Activated CD8-positive, alpha-beta memory T cell treated with anti-CD3 and anti-CD28 coated beads for 36 hours (primary cell): ENCODE data around the gene POLE3. TPM values are rescaled to one million over a fixed set of nuclear protein-coding genes. Genes with fewer than 3 reads are reported as not detected.

Source experiments
- CTCF ChIA-PET: fragments of 350-600 bp; sonication (Branson Sonifier 250); formaldehyde crosslinking; loops from one replicate; lab custom pipeline; 2021; ENCODE audit warnings: antibody characterized with exemption; lab: Charles Lee
- POLR2A ChIA-PET: fragments of 350-600 bp; sonication (Branson Sonifier 250); formaldehyde crosslinking; loops from one replicate; lab custom pipeline; 2021; ENCODE audit warnings: antibody characterized with exemption; lab: Charles Lee
- total RNA-seq, 2 experiments: library from RNA; stranded (reverse); gene quantifications; one replicate each; pipeline ENCODE4 v1.2.3, GENCODE V29; 2021

The POLE3 gene
- total RNA-seq, 2 experiments from 2014 or later = 83.4 to 87.1 TPM

- CTCF ChIA-PET = interaction anchor here (0.8 to 2.6 kb wide), 9 partner anchors 8 to 880 kb away, joined by 3 to 18 read pairs (median 4); partner anchors contain the start of genes ALAD, CDC26, FKBP15 and PRPF4
- POLR2A ChIA-PET = interaction anchor here (0.7 to 2.0 kb wide), 8 partner anchors 9 to 245 kb away, joined by 3 to 14 read pairs (median 4); partner anchors contain the start of genes ALAD, CDC26, HDHD3 and PRPF4
Observed at GRCh38 chr9:113409883-113410206, 630 bp downstream of the POLE3 start.

- ChIA-PET CTCF (interaction anchor here (0.8 to 2.6 kb wide), 6 partner anchors 8 to 879 kb away, joined by 3 to 18 read pairs (median 6); partner anchors contain the start of genes ALAD, CDC26 and PRPF4), POLR2A (interaction anchor here (1.0 to 2.0 kb wide), 6 partner anchors 8 to 134 kb away, joined by 3 to 14 read pairs (median 5); partner anchors contain the start of genes ALAD, CDC26, HDHD3 and PRPF4)
Observed at GRCh38 chr9:113409481-113409880, 994 bp downstream of the POLE3 start.

GRCh38 chr9:113406873-113407511, 3.5 kb downstream of the POLE3 start:
- ChIA-PET CTCF (interaction anchor here (0.8 to 1.5 kb wide), 3 partner anchors 51 to 133 kb away, joined by 3 to 4 read pairs (median 3); no protein-coding TSS in a partner anchor), POLR2A (interaction anchor here (1.7 kb wide), 1 partner anchor 132 kb away, joined by 6 read pairs; the partner anchor contains the start of genes CDC26 and PRPF4)

- CTCF ChIA-PET = interaction anchor here (0.8 to 1.5 kb wide), 4 partner anchors 15 to 132 kb away, joined by 3 to 4 read pairs (median 3); no protein-coding TSS in a partner anchor
- POLR2A ChIA-PET = interaction anchor here (1.7 kb wide), 1 partner anchor 131 kb away, joined by 6 read pairs; the partner anchor contains the start of genes CDC26 and PRPF4
Observed at GRCh38 chr9:113406353-113406752, 4.1 kb downstream of the POLE3 start.

DNA sequence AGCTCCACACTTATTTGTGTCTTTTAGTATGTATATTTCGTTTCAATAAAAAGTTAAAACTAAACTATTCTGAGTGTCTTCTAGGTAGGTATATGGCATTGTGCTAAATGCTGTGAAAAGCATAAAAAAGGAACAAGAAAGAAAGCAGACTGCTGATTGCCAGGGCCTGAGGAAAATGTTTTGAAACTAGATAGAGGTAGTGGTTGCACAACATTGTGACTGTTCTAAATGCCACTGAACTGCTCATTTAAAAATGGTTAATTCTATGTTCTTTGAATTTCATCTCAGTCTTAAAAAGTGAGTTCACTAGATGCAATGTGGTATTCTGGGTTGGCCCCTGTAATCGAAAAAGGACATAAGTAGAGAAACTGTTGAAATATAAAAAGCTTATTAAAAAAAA, 6.8 kb downstream of the POLE3 start:
- CTCF ChIA-PET = interaction anchor here (0.6 to 2.5 kb wide), 7 partner anchors 43 to 1101 kb away, joined by 3 to 11 read pairs (median 4); no protein-coding TSS in a partner anchor
- POLR2A ChIA-PET = interaction anchor here (0.7 kb wide), 1 partner anchor 193 kb away, joined by 9 read pairs; no protein-coding TSS in a partner anchor

- ChIA-PET POLR2A (interaction anchor here (0.7 to 1.4 kb wide), 3 partner anchors 9 to 126 kb away, joined by 3 to 8 read pairs (median 6); partner anchors contain the start of genes C9orf43, CDC26, POLE3 and PRPF4), CTCF (interaction anchor here (0.6 to 2.6 kb wide), 14 partner anchors 9 to 260 kb away, joined by 3 to 18 read pairs (median 4); partner anchors contain the start of genes C9orf43, CDC26, POLE3 and PRPF4)
Observed at GRCh38 chr9:113401027-113401792, 9.3 kb downstream of the POLE3 start, which contains the start of gene ALAD. ALAD (minus strand) TSS chr9:113401284; CDS start chr9:113393559, 7,725 bp downstream.

- POLR2A ChIA-PET = interaction anchor here (0.5 kb wide), 1 partner anchor 106 kb away, joined by 3 read pairs; no protein-coding TSS in a partner anchor
- CTCF ChIA-PET = interaction anchor here (1.0 kb wide), 1 partner anchor 60 kb away, joined by 3 read pairs; the partner anchor contains the start of gene WDR31
Observed at GRCh38 chr9:113399646-113400200, 10.8 kb downstream of the POLE3 start.

GRCh38 chr9:113398796-113399195, 11.7 kb downstream of the POLE3 start:
- POLR2A ChIA-PET = no interaction called here
- CTCF ChIA-PET = interaction anchor here (1.0 kb wide), 1 partner anchor 59 kb away, joined by 3 read pairs; the partner anchor contains the start of gene WDR31

DNA sequence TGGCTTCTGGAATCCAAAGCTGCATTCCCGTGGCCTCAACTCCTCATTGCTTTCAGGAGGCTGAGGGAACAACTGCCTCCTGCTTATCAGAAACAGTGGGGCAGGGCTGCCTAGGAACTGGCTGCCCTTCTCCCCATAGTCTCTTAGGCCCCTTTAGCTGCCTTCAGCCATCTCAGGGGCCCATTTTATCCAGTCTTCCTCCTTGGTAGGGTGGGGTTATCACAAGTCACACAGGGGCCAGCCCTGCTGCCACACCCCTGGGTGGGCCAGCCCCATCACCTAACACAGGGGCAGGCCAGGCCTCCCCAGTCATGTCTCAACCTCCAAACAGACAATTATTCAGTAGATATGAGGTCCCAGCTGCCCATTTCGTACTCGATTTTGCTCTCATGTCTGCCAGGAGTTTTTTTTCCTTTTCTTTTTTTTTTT, 13.3 kb downstream of the POLE3 start:
- ChIA-PET CTCF (interaction anchor here (0.8 to 1.2 kb wide), 2 partner anchors 8 to 261 kb away, joined by 3 to 4 read pairs; no protein-coding TSS in a partner anchor), POLR2A (no interaction called here)

DNA sequence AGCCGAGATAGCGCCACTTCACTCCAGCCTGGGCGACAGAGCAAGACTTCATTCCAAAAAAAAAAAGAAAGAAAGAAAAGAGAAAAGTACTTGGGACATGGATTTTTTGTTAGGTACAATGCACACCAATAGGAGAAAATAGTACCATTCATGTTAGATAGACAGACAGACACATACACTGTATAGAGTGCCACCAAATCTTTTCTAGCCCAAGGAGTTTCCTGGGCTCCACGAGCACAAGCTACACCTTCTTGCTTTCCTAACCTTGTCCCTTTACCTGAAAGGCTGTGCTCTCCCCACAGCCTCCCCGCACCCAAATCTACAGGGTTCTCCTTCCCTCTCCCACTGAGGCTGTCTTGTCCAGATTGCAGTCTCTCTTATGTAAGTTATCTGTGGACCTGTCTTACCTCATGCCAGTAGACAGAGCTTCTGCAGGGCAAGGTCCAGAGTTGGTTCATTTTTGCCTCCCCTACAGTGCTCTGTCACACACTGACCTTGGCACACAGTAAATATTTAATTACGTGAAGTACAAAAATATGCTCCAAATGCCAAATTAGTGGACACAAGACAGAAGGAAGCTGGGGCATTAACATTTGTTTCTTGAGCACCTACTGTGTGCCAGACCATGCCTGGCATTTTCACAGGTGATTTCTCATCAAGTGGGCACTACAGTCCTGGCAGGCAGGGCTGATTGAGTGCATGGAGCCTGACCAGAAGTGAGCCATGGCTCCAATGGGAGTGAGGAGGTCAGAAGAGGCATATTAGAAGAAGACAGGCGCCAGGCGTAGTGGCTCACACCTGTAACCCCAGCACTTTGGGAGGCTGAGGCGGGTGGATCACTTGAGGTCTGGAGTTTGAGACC, 15.2 kb downstream of the POLE3 start:
- POLR2A ChIA-PET = no interaction called here
- CTCF ChIA-PET = interaction anchor here (0.6 kb wide), 1 partner anchor 1969 kb away, joined by 4 read pairs; no protein-coding TSS in a partner anchor

DNA sequence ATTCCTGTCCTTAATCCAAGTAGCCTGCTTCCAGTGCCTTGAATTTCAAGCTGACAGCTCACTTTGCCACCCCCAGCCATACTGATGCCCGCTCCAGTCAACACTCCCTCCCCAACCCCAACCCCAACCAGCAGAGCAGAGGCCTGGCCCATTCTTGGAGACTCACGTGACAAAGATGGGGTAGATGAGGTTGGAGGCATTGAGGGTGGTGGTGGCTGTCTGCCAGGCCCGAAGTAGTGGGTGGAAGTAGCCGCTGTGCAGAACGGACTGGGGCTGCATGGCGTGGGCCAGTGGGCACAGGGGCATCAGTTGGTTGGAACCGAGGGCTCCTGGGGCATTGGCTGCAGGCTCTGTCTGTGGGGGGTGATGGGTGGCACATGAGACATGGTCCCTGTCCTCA, 17.2 kb downstream of the POLE3 start:
- ChIA-PET CTCF (no interaction called here), POLR2A (no interaction called here)

- ChIA-PET POLR2A (no interaction called here), CTCF (interaction anchor here (0.8 kb wide), 1 partner anchor 14 kb away, joined by 3 read pairs; no protein-coding TSS in a partner anchor)
Observed at GRCh38 chr9:113391917-113392316, 18.6 kb downstream of the POLE3 start.

- ChIA-PET CTCF (no interaction called here), POLR2A (no interaction called here)
Observed at GRCh38 chr9:113390192-113390960, 20.1 kb downstream of the POLE3 start.

- POLR2A ChIA-PET = no interaction called here
- CTCF ChIA-PET = no interaction called here
Observed at GRCh38 chr9:113389451-113389850, 21.0 kb downstream of the POLE3 start.

DNA sequence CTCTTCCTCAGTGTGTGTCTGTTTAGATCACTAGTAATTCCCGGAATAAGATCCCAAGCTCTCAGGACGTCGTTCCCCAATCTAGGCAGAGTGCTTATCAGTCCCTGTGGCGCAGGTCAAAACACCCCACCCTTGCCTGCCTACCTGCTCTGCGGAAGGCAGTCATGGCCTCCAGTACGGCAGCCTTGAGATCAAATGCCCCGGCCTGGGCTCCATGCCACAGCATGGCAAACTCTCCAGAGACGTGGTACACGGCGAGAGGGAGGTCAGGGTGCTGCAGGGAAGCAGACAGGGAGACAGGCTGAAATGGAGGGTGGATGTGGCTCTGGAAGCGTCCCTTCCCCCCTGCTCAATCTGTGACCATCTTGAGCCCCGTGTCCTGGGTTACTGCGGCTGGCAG, 21.6 kb downstream of the POLE3 start:
- ChIA-PET CTCF (no interaction called here), POLR2A (no interaction called here)

- POLR2A ChIA-PET = interaction anchor here (0.5 kb wide), 1 partner anchor 32 kb away, joined by 3 read pairs; no protein-coding TSS in a partner anchor
- CTCF ChIA-PET = interaction anchor here (1.8 kb wide), 1 partner anchor 14 kb away, joined by 5 read pairs; the partner anchor contains the start of gene ALAD
Observed at GRCh38 chr9:113387560-113388230, 22.8 kb downstream of the POLE3 start.
